HuH-7.5 (cell line): ENCODE measurements around the gene TTC9.

Source experiments
- DNase-seq: peaks from one replicate; pipeline ENCODE4 v3.0.0; 2011; ENCODE audit warnings: low spot score

Gene TTC9

DNA sequence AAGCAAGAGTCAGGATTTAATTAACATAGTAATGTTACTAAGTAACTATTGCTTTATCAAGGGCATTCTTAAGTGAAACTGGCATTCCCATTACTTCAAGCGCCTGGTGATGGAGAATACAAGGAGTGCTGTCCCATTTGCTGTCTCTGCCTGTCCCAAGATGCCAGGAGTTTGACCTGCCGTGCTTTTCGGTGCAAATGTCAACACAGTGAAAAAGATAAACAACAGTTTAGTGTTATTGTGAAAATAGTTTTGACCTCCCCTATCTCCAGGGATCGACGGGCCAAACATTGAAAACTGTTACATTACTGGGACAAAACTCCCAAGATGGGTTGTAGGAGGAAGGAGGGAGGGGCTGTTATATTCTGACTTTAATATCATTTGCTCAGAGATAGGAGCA lies 74.8 kb downstream of the TTC9 start:
- no peak for DNase-seq

DNA sequence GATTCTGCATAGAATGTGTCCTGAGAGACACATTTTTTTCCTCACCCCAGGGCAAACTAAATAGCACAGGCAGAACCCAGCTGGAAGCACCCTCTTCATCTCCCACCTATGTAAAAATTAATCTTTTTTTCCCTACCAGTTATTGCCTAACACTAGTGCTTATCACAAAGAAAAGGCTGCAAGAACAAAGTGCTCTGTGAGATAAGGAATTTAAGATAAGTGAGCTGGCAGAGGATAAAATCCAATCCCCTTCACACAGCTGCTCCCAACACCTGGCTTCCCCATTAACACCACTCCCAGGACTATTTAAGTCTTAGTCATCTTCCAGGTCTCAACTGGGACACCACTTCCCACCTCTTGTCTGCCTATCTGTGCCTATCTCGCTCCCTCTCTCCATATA lies 75.2 kb downstream of the TTC9 start:
- DNase-seq = no peak

DNA sequence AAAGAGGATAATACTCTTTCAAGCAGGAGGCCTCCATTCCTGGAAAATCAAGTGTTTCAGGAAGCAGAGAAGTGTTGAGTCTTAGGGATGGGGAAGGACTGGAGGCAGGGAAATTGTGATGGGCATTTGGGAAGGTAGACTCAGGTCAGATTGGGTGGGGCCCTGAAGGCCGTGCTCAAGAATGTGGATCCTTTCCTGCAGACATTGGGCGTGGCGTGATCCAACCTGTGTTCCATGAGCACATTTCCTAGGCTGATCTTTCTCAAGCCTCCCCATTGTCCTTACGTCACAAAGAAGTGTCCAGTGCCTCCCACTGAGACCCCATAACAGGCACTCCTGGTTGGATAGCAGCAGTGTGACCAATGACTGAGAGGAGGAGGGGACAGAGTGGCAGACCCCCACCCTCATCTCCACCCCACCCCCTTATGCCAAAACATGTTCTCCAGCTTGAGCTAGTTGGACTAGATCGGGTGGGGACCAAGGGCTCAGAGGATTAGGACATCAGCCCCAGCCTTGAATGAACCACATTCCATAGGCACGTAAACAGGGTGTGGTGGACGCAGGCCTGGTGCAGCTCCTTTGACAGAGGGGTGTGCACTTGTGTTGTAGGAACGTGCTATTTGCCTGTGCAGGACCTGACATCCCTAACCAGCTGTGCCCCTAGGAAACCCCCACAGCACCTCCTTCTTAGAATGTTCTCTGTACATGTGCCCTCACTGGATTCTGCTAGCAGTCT lies 76.8 kb downstream of the TTC9 start:
- DNase-seq = no peak

DNA sequence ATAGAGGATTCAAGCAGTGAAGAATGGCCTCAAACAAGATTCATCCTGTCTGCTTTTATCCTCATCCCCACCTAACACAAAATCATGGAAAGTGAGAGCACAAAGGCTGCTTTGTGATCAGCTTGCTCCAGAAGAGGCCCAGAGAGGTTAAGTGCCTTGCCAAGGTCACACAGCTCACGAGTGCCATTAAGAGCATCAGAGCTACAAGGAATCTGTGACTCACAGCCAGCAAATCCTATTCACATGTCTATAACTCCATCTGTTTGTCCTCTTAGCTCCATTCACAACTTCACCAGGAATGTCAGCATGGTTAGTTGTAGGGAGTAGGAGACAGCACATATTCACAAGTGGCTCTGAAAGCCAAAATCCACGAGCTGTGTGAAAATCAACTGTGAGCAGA lies 79.8 kb downstream of the TTC9 start:
- no peak for DNase-seq

DNA sequence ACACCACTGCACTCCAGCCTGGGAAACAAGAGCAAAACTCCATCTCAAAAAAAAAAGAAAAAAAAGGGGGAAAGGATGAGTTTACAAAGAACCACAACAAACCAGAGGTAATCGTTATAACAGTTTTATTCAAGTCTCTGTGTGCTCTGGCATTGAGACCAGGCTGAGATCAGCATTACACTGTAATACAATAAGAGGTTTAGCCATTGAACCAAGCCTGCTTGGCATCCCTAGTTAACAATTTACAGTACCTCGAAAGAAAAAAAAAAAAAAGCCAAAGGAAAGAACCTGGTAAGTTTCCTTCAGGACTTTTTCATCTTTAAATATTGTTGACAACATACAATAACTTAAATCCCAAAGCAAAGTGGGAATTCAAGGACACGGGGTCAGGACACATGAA lies 80.7 kb downstream of the TTC9 start:
- DNase-seq = no peak

DNA sequence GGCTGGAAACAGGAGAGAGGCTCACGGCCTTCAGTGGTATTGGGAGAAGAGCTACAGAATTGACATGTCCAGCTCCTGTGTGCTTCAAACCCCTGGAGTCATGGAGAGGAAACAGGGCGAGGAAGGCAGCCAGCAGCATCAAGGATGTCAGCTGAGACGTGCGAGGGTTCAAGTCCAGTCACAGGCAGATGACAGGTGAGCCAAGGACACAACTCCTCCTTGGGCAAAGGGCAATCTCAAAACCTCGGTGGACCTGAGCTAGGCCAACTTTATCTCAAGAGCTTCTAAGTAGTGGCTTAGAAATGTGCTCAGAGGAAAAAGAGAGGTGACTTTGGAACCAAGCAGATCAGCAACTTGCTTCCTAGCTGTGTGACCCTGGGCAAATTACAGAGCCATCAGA lies 81.6 kb downstream of the TTC9 start:
- DNase-seq = no peak

DNA sequence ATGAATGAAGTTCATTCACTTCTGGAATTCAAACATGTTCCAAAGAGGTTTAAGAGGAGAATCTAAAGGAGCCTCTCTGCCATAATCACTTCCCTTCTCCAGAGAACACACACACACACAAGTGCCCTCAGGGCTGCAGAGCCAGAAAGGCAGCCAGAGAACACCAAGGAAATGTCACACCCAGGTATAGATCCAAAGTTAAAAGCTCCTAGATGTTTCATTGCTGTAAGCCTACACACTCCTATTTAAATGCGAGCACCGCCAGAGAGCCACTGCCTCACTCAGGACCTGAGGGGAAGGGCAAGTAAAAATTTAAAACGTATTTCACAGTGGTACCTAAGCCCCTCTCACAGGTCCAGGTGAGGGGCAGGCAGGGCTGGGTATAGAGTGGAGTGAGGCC lies 82.4 kb downstream of the TTC9 start:
- no peak for DNase-seq

DNA sequence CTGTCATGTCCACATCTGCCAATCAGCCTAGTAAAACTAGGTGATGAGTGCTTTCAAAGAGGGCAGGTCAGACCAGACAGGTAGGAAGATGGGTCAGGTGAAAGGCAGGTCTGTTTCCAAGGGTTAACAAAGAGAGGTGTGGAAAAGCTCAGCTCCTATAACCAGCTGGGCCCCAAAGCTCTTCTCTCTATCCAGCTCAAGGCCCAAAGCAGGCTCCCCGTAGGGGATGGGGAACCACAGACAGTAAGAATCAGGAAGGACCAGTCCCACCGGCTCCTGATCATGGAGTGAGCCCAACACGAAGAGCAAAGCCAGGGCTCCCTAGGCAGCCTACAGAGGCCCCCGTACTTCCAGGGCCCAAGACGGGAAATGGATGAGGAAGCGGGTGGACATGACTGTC lies 83.2 kb downstream of the TTC9 start:
- no peak for DNase-seq
